ENCODE data around the gene SPP1.

SPP1 gene

GRCh38 chr4:88027611-88028608 is 52.4 kb downstream of the SPP1 start:
- no peaks in the 10 kb centered on the region for H3K9me3 ChIP-seq
- DNase-seq: no peak
- peaks cover 3% of the 10 kb centered on the region; the same call in 1 of the 2 replicates for H3K36me3 ChIP-seq
- TF ChIP-seq CTCF (IDR thresholded peaks at IDR 0.05; ENCODE audit: low read depth, low read length): no peak
- H3K4me1 ChIP-seq: 0 out of 2 replicates have a peak, but pooled peaks cover 3% of the 10 kb centered on the region
- H3K4me3 ChIP-seq (ENCODE audit: low read depth, low read length): no peak overlapping the region
- H3K27me3 ChIP-seq: no peaks in the 10 kb centered on the region

- no peaks in the 10 kb centered on the region for H3K27me3 ChIP-seq
- H3K9me3 ChIP-seq: no peaks in the 10 kb centered on the region
- DNase-seq: no peak
- 0 out of 2 replicates have a peak, but pooled peaks cover 3% of the 10 kb centered on the region for H3K4me1 ChIP-seq
- no peak overlapping the region for H3K4me3 ChIP-seq (ENCODE audit: low read depth, low read length)
- no peak for TF ChIP-seq CTCF (IDR thresholded peaks at IDR 0.05; ENCODE audit: low read depth, low read length)
- peaks cover 3% of the 10 kb centered on the region; the same call in 1 of the 2 replicates for H3K36me3 ChIP-seq
These were observed 53.4 kb downstream of the SPP1 start for GRCh38 chr4:88028946-88029345.

GRCh38 chr4:88029556-88029955 is 54.0 kb downstream of the SPP1 start:
- Histone ChIP-seq H3K9me3 (no peaks in the 10 kb centered on the region), H3K4me1 (0 out of 2 replicates have a peak, but pooled peaks cover 3% of the 10 kb centered on the region), H3K36me3 (peaks cover 3% of the 10 kb centered on the region; the same call in 1 of the 2 replicates), H3K4me3 (ENCODE audit: low read depth, low read length) (no peak overlapping the region), H3K27me3 (no peaks in the 10 kb centered on the region)
- no peak for DNase-seq
- TF ChIP-seq CTCF (IDR thresholded peaks at IDR 0.05; ENCODE audit: low read depth, low read length): no peak

GRCh38 chr4:88030565-88031310 is 55.2 kb downstream of the SPP1 start:
- TF ChIP-seq CTCF (IDR thresholded peaks at IDR 0.05; ENCODE audit: low read depth, low read length): no peak
- Histone ChIP-seq H3K27me3 (no peaks in the 10 kb centered on the region), H3K4me1 (0 out of 2 replicates have a peak, but pooled peaks cover 3% of the 10 kb centered on the region), H3K9me3 (no peaks in the 10 kb centered on the region), H3K36me3 (peaks cover 3% of the 10 kb centered on the region; the same call in 1 of the 2 replicates), H3K4me3 (ENCODE audit: low read depth, low read length) (no peak overlapping the region)
- no peak for DNase-seq
